ENCODE results near the gene LMBR1L.

LMBR1L gene

GRCh38 chr12:49054096-49054495 lies 56.6 kb downstream of the LMBR1L start:
- no peak for DNase-seq (ENCODE audit: low read depth)

DNA sequence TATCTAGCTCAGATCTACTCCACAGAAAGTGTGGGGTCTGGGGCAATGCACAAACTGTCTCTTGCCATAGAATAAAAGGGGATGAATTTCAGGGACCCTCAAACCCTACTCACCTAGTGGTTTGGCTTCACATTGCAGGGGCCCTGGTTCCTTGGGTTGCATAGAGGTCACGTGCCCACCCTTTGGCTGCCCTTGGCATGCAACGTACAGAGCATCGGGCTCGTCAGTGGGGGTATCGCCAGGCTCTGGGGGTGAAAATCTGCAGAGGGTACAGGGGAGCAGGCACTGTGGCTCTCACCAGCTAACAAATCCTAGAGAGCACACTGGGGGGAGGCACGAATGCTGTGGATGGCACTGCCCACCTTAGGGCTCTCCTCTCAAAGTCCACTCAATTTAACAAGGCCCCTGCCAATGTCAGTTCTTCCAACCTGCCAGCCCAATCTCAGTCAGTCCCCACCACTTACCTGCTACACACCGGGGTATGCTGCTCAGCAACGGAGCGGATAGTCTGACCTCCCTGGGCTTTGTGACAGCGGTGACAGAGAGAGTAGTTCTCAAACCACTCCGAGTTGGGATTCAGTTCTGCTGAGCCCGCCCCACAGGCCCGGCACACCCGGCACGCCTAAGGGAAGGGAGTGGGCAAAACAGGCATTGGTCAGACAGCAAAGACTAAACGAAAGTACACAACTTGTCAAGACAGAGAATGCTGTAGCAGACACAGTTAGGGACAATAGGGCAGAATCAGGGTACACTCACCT lies 58.0 kb downstream of the LMBR1L start:
- DNase-seq (ENCODE audit: low read depth): no peak

DNA sequence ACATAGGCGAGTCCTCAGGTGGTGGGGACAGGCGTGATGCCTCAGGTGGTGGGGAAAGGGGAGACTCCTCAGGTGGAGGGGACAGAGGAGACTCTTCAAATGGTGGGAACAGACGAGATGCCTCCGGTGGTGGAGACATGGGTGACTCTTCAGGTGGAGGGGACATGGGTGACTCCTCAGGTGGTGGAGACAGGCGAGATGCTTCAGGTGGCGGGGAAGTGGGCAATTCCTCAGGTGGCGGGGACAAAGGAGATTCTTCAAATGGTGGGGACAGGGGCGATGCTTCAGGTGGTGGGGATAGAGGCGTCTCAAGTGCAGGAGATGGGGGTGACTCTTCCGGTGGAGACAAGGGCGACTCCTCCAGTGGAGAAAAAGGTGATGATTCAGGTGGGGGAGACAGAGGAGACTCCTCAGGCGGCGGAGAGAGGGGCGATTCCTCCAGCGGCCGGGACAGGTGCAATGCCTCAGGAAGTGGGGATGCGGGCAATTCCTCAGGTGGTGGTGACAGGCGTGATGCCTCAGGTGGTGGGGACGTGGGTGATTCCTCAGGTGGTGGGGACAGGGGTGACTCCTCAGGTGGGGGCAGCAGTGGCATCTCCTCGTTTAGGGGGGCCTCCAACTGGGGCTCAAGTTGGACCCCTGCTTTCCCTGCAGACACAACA lies 58.7 kb downstream of the LMBR1L start:
- no peak for DNase-seq (ENCODE audit: low read depth)

DNA sequence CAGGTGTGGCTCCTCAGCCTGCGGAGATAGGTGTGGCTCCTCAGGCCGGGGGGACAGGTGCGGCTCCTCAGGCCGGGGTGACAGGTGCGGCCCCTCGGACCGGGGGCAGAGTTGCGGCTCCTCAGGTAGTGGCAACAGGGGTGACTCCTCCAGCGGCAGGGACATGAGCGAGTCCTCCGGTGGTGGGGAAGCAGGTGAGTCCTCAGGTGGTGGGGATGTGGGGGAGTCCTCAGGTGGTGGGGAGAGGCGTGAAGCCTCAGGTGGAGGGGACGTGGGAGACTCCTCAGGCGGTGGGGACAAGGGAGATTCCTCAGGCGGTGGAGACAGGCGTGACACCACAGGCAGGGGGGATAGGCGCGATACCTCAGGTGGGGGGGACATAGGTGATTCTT lies 59.3 kb downstream of the LMBR1L start:
- DNase-seq (ENCODE audit: low read depth): no peak

GRCh38 chr12:49050507-49051372 lies 59.9 kb downstream of the LMBR1L start:
- DNase-seq (ENCODE audit: low read depth): no peak

- no peak for DNase-seq (ENCODE audit: low read depth)
Measured at GRCh38 chr12:49049566-49050224, 61.0 kb downstream of the LMBR1L start.

DNA sequence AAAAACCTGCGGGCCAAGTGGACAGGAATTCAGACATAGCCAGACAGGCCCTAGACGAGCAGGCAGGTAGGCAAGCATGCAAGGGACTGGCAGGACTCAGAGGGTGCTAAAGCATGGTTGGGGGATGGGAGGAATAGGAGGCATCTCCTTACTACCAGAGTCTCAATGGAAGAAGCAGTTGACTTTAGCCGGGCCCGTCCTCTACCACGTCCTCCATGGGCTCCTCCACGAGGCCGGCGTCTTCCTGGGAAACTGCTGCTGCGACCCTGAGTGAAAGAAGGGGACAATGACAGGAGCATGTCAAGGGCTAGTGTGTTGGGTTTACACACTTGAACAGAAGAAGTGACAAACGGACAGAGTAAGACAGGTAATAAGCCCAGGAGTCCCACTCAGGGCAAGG lies 61.7 kb downstream of the LMBR1L start:
- no peak for DNase-seq (ENCODE audit: low read depth)
